NOMO-1 (cell line): ENCODE data around the gene SPACA9.

ENCODE experiments used
- DNase-seq, 2 experiments: peaks; one replicate each; lab custom pipeline; 2025; ENCODE audit not compliant: unreplicated experiment in 2 of 2; lab: John Stamatoyannopoulos, UW

SPACA9 gene

DNA sequence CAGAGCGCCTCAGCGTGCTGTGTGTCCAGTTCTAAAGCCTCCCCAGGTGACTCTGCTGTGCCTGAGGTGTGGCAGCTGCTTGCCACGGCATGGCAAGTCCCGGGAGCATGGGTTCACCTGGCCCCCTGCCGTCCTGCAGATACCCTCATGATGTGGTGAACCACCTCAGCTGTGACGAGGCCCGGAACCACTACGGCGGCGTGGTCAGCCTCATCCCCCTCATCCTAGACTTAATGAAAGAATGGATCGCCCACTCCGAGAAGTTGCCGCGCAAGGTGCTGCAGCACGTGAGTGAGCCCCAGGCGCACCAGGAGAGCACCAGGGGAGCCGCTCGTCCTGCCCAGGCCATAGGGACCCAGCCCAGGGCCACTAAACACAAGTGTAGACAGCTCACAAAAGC, 9.5 kb downstream of the SPACA9 start:
- no peak for DNase-seq

DNA sequence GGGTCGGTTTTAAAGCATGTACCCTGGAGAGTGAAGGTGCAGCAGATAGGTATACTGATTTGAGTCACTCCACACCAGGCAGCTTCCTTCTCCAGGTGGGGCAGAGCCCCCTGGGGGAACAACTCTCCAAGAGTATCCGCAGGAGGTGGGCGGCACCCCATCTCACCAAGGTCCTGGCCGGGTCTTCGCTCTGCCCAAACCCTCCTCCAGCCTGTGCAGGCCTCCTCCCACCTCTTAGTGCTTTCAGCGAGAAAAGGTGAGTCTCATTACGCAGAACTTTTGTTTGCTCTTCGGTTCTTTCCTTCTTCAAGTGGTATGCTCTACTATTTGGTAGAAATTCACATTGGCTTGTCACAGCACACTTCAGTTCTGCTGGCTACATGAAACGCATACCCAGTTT, 13.7 kb downstream of the SPACA9 start:
- DNase-seq, result no peak

DNA sequence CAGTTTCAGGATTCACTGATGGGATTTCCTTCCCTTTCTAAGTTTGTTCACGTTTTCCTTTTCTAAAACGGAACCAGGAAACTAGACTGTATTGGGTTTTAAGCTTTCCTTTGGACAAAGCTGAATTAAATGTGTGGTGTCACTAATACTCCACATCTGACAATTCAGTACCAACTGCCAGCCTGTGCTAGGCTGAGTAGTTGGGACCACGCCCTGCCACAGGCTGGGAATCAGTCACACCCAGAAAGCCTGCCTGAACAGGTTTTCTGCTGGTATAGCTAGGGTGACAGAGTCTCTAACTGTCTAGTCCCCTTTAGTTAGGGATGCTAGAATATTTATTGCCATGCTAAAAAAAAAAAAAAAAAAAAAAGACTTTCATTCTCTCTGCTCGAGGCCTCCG, 15.6 kb downstream of the SPACA9 start:
- DNase-seq, result no peak

DNA sequence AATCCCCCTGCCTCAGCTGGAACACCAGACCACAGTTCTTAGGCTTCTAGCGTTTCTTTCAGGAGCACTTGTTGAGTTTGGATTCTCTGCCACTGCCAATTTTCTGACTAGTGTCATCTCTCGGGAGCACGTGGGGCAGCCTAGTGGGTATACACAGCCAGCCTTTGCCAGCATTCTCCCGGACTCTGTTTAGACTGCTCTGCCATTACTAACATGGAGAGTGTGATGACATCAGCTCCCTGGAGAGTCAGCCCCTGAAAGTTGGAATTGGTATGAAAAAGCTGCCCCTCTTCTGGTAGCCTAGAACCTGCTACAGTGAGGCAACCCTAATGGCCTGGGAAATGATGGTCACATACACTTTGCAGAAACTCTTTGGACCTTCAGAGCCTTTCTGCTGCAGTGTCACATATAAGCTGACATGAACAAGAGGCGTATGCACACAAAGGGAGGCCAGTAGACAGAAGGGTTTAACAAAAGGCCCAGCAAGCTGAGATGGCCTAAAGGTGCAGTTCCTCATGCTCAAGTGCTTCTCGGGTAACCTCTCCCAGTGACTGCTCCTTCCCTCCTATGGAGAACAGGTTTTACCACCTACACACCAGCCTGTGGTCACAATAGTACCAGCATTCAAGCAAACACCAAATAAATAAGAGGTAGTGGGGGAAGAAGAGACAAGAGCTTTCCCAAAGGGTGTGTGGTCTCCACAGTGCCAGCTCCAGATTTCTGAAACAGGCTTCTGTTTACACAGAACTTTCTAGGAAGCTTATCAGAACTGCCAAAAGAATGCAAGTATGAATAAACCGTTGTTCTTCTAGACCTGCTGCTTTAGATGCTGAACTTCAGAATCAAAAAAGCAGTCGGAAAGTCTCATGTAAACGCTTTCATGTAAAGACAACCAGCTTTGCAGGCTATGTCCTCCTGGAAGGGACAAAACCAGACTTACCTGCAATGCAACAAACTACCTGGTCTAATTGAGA, 16.5 kb downstream of the SPACA9 start:
- no peak for DNase-seq

DNA sequence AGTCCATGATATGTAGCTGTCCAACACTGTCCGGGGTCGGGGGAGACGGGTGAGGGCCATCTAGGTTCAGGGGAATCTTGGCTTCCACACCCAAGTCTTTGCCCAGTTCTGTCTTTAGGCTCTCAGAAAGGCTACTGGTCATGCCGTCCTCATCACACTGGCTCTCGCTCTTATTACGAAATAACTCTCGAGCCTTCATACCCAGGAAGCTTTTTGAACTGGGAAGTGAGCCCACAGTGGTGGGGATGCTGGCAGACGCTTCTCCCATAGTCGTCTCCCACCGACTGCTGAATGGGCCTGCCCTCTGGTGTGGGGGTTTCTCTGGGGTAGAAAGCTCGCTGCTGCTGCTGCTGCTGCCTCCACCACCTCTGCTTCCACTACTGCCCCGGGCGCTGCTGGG, 17.6 kb downstream of the SPACA9 start:
- DNase-seq, result no peak

DNA sequence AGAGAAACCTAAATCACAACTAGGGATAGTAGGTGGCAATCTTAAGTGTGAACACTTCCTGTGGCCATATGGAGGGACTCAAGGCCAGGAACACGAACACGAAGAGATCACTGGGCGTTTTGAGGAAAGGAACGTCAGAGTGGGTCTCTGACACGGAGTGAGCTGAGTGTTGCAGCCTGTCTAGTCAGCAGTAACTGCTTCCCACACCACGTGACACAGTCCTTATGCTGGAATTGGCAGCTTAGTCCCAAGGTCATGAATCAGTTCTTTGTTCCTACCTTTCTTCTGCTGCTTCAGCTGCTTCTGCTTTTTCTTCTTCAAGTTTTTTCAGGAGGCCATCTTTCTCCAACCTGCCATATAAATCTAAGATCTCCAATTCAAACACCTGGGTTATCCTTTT, 18.2 kb downstream of the SPACA9 start:
- no peak for DNase-seq

DNA sequence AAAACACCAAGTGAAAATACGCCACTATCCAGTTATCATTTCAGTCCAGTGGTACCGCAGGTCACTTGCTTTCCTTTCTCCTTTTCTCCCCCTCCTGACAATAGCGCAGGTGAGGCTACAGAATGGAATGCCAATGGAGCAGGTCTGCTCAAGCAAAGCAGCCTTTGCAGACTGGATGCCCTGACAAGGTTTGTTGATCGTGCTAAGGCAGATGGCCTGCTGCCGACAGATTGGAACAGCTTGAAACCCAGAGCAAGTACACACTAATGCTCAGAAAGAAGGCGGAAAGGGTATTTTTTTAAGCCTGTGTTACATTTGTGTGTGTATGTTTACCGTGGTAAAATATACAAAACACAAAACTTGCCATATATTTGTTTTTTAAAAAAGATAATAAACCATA, 19.4 kb downstream of the SPACA9 start:
- no peak for DNase-seq

DNA sequence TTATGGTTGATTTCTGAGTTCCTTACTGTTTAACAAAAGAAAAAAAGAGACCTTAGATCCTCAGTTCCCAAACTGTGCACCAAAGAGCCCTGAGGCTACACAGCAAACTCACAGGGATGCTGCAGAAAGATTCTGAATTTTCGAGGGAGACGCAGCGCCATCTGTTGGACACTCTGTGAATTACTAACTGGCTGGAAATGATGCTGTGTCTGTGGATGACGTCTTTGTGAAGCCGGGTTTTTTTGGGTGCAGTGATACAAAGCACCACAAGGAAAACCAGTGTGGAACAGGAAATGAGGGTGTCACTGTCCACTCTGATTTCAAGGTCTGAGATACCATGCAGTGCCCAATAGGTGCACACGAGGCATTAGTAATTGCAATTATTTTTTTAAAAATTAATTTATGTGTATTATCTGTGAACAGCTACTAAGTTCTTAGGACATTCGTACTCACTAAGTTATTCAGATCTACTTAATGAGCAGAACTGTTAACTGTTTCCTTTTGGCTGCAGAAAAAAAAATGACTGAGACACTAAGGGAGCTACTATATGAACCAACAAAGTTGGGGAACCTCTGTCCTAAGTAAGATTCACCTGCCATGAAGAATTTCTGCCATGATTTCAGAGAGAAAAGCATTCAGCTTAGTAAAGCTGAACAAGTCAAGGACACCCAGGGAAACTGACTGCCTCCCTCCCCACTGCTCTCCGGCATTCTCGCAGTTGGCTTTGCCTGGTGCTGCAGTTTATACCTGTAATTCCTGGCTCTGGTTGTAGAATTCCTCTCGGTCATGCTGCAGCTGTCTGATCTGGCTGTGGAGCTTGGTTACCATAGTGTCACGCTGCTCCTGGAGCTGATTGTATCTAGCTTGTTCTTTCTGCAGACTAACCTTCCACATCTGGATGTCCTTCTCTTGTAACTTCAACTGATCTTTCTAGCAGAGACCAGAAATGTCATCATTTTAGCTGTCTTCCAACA, 23.4 kb downstream of the SPACA9 start:
- DNase-seq, result peak; percentile 21 to 75

DNA sequence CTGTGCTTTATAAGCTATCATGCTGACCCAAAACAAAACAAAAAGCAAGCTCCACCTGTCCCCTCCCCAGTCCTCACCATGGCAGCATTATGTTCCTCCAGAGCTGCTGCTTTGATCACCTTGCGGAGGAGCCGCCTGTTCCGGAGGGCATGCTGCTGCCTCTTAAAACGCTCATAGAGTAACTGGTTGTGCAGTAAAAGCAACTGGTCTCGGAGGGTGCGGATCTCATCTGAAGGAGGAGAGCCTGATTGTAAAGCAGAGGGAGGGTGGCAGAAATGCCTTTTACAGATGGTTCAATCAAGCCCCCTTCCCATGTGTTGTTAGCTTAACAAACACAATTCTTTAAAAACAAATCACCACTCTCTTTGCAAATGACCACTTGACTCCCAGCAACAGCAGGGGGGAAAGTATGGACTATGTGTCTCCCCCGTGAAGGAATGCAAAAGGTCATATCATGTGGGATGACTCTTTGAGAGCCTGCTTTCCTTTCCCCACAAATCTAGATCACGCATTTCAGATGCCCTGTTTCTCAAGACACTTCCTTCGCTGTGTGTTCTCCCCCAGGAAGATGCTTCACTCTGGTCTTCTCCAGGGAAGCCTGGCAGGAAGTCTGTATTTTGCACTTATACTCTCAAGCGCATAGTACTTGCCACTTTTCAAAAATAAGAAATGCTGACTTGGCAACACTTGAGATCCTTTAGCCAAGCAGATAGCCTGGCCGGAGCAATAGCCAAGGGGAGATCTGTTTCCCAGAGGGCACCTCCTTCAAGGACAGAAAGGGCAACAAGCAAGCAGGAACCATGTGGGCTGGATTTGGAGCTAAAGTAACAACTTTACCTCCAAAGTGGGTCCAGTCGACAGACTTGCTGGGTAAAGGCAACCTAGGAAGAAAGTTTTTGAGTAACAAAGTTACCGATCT, 25.1 kb downstream of the SPACA9 start:
- DNase-seq, result no peak

DNA sequence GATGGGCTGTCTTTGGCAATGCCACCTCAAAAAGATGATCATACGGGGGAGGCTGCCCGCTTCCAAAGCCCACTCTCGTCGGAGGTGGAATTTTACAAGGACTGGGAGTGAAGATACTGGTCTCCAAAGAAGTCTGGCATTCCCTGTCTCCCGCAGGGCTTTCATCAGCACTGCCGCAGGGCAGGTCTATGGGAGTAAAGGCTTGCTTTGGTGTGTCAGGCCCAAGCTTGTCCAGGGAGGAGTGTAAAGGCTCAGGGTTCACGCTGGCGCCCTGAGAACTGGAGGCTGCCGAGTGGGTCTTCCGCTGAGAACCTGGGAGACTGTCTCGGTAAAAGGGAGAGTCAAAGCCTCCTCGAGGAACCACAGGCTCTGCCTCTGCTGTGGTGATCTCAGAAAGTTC, 27.0 kb downstream of the SPACA9 start:
- DNase-seq, result no peak

DNA sequence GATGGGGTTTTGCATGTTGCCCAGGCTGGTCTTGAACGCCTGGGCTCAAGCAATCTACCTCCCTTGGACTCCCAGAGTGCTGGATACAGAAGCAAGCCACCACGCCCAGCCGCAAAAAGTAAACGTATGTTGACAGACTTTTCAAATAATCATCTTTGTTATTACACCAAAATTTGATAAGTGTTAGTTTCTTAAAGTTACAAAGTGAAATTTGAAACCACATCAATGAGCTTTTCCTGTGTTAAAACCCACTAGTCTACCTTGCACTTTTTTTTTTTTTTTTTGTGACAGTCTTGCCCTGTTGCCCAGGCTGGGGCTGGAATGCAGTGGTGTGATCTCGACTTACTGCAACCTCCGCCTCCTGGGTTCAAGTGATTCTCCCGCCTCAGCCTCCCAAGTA, 29.9 kb downstream of the SPACA9 start:
- DNase-seq, result no peak

DNA sequence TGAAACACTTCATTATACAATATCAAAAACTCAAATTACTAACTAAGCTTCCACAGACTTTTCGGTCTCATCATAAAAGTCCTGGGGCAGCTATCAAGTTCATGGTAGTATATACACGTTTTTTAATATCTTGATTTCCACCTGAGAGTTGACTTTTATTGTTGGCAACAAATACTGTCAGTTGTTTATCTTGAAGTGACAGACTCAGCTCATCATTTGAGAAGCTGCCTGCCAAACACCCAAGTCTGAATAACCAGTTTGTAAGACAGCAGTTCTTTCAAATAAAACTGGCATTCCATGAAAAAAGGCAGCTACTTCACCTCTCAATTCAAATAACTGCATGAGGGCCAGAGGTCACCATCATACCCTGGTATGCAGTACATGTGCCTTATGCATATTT, 30.6 kb downstream of the SPACA9 start:
- no peak for DNase-seq

DNA sequence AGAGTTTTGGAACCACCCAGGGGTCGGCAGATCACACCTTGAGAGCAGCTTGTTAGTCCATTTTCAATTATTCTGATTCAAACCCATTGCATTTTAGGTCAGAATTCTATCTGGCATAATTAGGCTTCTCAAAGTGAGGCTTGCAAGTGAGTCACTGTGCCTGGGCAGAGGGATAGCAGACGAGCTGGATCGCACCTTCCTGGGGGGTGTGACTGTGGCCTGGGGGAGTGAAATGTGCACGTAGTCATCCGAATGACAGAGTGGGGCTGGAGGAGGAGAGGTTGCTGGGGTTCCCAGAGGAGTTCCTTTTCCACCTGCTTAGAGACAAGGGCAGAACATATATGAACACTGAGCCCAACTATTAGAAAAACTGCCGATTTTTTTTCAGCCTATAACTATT, 31.7 kb downstream of the SPACA9 start:
- no peak for DNase-seq

DNA sequence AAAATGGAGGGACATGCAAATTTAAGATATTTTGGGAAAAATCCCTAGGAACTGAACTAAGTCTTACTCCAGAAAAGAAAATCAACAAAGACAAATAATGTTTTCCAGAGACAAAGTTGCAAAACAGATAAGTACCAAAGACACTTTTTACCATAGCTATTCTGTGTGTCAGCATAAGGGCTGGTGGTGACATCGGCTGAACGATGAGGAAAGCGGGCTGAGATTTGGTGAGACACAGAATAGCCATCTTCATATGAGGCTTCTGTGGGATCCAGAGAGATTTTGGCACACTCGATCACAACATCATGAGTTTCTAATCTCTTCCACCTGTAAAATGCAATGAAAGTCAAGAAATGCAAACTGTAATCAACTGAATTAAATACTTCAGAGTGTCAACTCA, 33.4 kb downstream of the SPACA9 start:
- DNase-seq, result no peak

DNA sequence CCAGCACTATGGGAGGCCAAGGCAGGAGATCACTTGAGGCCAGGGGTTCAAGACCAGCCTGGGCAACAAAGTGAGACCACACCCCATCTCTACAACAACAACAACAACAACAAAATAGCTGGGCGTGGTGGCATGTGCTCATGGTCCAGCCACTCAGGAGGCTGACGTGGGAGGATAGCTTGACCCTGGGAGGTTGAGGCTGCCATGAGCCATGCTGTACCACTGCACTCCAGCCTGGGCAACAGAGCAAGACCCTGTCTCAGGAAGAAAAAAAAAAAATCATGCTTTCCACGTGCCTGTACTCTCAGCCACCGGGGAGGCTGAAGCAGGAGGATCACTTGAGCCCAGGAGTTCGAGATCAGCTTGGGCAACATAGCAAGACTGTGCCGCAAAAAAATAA, 36.2 kb downstream of the SPACA9 start:
- no peak for DNase-seq

DNA sequence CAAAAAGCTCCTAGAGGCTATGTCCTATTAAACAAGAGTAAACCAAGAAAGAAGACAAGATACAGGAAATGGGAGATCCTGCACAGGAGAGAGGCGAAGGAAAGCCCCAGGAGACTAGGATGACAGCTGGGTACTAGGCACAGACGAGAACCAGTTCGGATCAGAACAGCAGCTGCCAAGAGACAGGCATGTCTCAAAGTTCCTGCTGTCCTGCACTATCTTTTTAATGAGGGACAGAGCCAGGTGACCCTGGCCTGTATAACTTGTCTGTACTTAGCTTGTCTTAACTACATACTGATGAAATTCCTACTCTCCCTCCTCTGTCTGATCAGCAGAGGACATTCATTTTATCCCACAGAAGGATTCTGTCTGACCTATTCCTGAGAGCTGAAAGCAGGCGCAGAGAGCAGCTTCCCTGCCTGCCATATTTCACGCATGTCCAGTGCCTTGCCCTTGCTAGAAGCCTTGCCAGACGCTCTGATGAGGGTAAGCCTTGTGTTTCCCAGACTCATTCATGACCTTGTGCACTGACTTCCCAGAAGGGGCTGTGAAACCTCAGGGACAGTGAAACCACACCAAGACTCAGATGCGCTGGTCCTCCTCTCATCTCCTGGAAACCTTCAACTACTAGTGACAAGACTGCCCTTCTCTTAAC, 41.0 kb downstream of the SPACA9 start:
- DNase-seq, result no peak

DNA sequence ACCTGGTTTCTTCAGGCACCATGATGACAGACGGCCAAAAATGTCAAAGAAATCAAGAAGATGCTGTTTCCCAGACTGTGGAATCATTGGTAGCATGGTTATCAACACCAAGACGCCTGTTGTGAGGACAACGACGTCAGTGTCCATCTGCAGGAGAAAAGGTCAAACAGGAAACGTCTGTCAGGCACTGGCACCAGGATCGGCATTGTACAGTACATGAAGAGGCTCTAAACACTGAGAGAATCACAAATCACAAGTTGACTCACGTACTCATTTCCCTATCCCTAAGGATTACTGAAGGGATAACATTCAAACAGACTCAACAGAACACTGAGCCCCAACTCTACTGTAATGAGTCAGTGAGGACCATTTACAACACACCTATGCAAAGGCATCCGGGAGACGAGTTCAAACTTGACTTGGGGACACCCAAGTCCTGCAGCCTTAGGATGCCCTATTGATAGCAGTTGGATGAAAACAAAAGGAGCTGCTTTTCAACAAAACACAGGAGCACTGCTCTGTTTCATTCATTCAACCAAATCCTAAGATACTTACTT, 44.7 kb downstream of the SPACA9 start:
- no peak for DNase-seq

DNA sequence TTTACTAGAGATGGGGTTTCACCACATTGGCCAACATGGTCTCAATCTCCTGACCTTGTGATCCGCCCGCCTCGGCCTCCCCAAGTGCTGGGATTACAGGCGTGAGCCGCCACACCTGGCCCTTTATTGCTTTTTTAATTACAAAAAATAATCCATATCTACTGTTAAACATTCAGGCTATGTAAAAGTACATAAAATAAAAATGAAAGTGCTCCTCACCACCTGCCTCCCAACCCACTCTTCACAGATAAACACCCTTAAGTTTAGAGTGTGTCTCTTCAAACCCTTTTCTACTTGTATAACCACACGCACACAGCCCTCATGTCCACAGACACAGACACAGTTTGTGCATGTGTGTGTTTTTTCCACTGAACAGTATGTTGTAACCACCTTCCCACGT, 49.0 kb downstream of the SPACA9 start:
- DNase-seq, result no peak

DNA sequence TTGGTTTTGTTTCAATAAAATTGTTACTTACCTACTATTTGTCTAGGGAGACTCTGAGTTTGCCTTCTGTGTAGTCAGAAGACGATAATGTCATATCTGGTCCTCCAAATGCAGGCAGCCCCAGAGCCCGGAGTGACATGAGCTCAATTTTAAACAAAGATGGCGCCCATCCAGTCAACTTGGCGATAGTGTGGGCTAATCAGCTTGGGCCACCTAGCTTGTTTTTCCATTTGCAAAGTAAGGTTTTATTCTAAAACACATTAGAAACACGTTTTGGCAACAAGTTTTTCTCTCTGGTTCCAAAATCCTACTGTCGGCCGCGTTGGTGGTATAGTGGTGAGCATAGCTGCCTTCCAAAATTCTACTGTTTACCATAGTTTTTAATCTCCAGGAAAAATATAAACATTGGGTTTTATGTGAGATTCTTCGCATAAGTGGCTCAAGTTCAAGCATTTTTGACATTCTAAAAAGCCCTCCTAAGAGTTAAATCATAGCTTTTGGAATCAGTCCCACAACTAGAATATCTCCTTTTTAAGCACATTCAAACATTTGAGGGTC, 52.6 kb downstream of the SPACA9 start:
- DNase-seq, result no peak
